Trophoblast cell (in vitro differentiated cells and primary cell): ENCODE results near the gene EARS2.
A peak's percentile ranks its signal among the peaks of the same experiment; 100 is the strongest.
"Not testable (repeated sequence)": the region's sequence is repeated elsewhere in the genome, so short reads cannot be mapped to it uniquely, and the experiment has no call there.

ENCODE experiments used
- DNase-seq, 2 donors: peaks; one replicate each; pipeline ENCODE4 v3.0.0-alpha.2; 2016
- H2AFZ ChIP-seq: 2 replicates; pipeline ENCODE4 v1.6.1; 2013; ENCODE audit warnings: low read length, moderate library complexity, mild to moderate bottlenecking; ENCODE audit not compliant: insufficient read depth, poor library complexity
- H2AK5ac ChIP-seq: 2 replicates; pipeline ENCODE4 v1.6.1; 2013; ENCODE audit warnings: mild to moderate bottlenecking, low read length
- H2BK120ac ChIP-seq: 2 replicates; pipeline ENCODE4 v1.6.1; 2013; ENCODE audit warnings: low read length, mild to moderate bottlenecking, moderate library complexity; ENCODE audit not compliant: insufficient read depth, poor library complexity
- H2BK12ac ChIP-seq: 2 replicates; pipeline ENCODE4 v1.6.1; 2013; ENCODE audit warnings: mild to moderate bottlenecking, low read length, moderate library complexity
- H2BK5ac ChIP-seq: 2 replicates; pipeline ENCODE4 v1.6.1; 2013; ENCODE audit warnings: low read length, low read depth, moderate library complexity, mild to moderate bottlenecking; ENCODE audit not compliant: poor library complexity
- H3K14ac ChIP-seq: 2 replicates; pipeline ENCODE4 v1.6.1; 2013; ENCODE audit warnings: mild to moderate bottlenecking, low read length
- H3K18ac ChIP-seq: 2 replicates; pipeline ENCODE4 v1.6.1; 2013; ENCODE audit warnings: mild to moderate bottlenecking, low read length
- H3K23ac ChIP-seq: 2 replicates; pipeline ENCODE4 v1.6.1; 2013; ENCODE audit warnings: low read length
- H3K27ac ChIP-seq: 2 replicates; pipeline ENCODE4 v1.5.1; 2013; ENCODE audit warnings: low read depth, mild to moderate bottlenecking, inconsistent platforms, low read length, moderate library complexity
- H3K27me3 ChIP-seq: 2 replicates; pipeline ENCODE4 v1.6.1; 2013; ENCODE audit warnings: inconsistent platforms, mild to moderate bottlenecking, low read length, moderate library complexity; ENCODE audit not compliant: insufficient read depth
- H3K36me3 ChIP-seq, 2 experiments: 1 replicate in 1 of 2; 2 replicates in 1 of 2; pipeline ENCODE4 v1.6.1; 2013; ENCODE audit warnings: low read length in 2 of 2, mild to moderate bottlenecking in 2 of 2, moderate library complexity in 1 of 2; ENCODE audit not compliant: insufficient read depth in 2 of 2, control insufficient read depth in 1 of 2
- H3K4ac ChIP-seq: 2 replicates; pipeline ENCODE4 v1.6.1; 2013; ENCODE audit warnings: low read depth, mild to moderate bottlenecking, low read length, moderate library complexity
- H3K4me1 ChIP-seq, 2 experiments: 1 replicate in 1 of 2; 2 replicates in 1 of 2; pipeline ENCODE4 v1.6.1; 2013; ENCODE audit warnings: low read length in 2 of 2, mild to moderate bottlenecking in 2 of 2, moderate library complexity in 1 of 2; ENCODE audit not compliant: insufficient read depth in 2 of 2, control insufficient read depth in 1 of 2
- H3K4me2 ChIP-seq: 2 replicates; pipeline ENCODE4 v1.6.1; 2013; ENCODE audit warnings: inconsistent platforms, mild to moderate bottlenecking, low read length, moderate library complexity
- H3K4me3 ChIP-seq: 2 replicates; pipeline ENCODE4 v1.5.1; 2013; ENCODE audit warnings: mild to moderate bottlenecking, low read depth, low read length, inconsistent platforms
- H3K79me1 ChIP-seq: one replicate; pipeline ENCODE4 v1.6.1; 2013; ENCODE audit warnings: low read length
- H3K79me2 ChIP-seq: 2 replicates; pipeline ENCODE4 v1.6.1; 2013; ENCODE audit warnings: low read length, mild to moderate bottlenecking; ENCODE audit not compliant: control insufficient read depth, insufficient read depth, poor library complexity
- H3K9ac ChIP-seq: 2 replicates; pipeline ENCODE4 v1.6.1; 2013; ENCODE audit warnings: mild to moderate bottlenecking, low read length
- H3K9me3 ChIP-seq: 2 replicates; pipeline ENCODE4 v1.6.1; 2013; ENCODE audit warnings: low read depth, mild to moderate bottlenecking, control low read depth, inconsistent platforms, low read length; ENCODE audit not compliant: insufficient read depth
- H4K12ac ChIP-seq: 2 replicates; pipeline ENCODE4 v1.6.1; 2013; ENCODE audit warnings: low read depth, mild to moderate bottlenecking, low read length, moderate library complexity
- H4K8ac ChIP-seq: 2 replicates; pipeline ENCODE4 v1.6.1; 2013; ENCODE audit warnings: low read depth, mild to moderate bottlenecking, low read length, moderate library complexity
- H4K91ac ChIP-seq: one replicate; pipeline ENCODE4 v1.6.1; 2013; ENCODE audit warnings: low read depth, mild to moderate bottlenecking, low read length, moderate library complexity
- WGBS: extraction: QIAGEN DNeasy Blood & Tissue Kit; methylation state at CpG from one replicate; pipeline ENCODE4 v1.1.7; 2013; ENCODE audit warnings: missing lambda C conversion rate; ENCODE audit not compliant: insufficient read length, insufficient coverage; ENCODE audit errors: extremely low coverage; 5-methylcytosine and 5-hydroxymethylcytosine counted together

The EARS2 gene

GRCh38 chr16:23512168-23512695 lies 44.9 kb downstream of the EARS2 start:
- H2AFZ ChIP-seq: no peak overlapping the region
- H3K27ac ChIP-seq: no peak overlapping the region
- H3K27me3 ChIP-seq: no peaks in the 10 kb centered on the region
- peak; percentile 82 to 93 for DNase-seq
- no peak overlapping the region for H3K4me3 ChIP-seq
- peaks cover 14% of the 10 kb centered on the region for H3K79me2 ChIP-seq
- peaks cover 9 to 16% of the 10 kb centered on the region in 2 experiments for H3K4me1 ChIP-seq
- H2BK12ac ChIP-seq: no peak overlapping the region
- no peak overlapping the region for H3K18ac ChIP-seq
- H2BK120ac ChIP-seq: no peak overlapping the region
- H2AK5ac ChIP-seq: no peak overlapping the region
- H4K91ac ChIP-seq: no peak overlapping the region
- no peak overlapping the region for H3K14ac ChIP-seq
- no peak overlapping the region for H2BK5ac ChIP-seq
- no peak overlapping the region for H4K12ac ChIP-seq
- WGBS: no CpG with 5 or more reads among the region's 4 CpGs
- H3K23ac ChIP-seq: no peak overlapping the region
- no peak overlapping the region for H3K9ac ChIP-seq
- no peak overlapping the region for H3K4ac ChIP-seq
- no peaks in the 10 kb centered on the region for H3K9me3 ChIP-seq
- H3K4me2 ChIP-seq: no peak overlapping the region
- H4K8ac ChIP-seq: no peak overlapping the region
- H3K36me3 ChIP-seq: no peaks in the 10 kb centered on the region
- H3K79me1 ChIP-seq: peaks cover 8% of the 10 kb centered on the region

DNA sequence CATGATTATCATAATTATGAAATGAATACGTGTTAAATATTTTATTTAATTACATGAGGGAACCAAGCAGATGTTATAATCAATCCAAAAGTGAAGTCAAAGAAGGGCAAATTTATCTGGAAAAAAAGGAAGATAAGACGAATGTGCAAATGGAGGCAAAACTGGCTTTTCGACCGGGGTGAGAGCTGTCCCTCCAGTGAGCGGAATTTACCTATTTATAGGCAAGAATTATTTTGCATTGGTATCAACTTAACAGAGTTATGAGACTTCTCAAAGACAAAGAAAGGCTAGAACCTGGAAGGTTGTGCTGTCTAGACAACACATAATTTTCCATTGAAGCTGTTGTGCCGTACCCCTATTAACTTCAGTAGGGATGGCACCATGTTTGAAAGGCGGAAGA lies 45.4 kb downstream of the EARS2 start:
- H2AFZ ChIP-seq: no peak overlapping the region
- H3K4me1 ChIP-seq: peaks cover 9 to 17% of the 10 kb centered on the region in 2 experiments
- H3K9me3 ChIP-seq: no peaks in the 10 kb centered on the region
- no peak overlapping the region for H3K4me3 ChIP-seq
- no peak overlapping the region for H3K9ac ChIP-seq
- H3K4ac ChIP-seq: no peak overlapping the region
- H3K14ac ChIP-seq: no peak overlapping the region
- H3K4me2 ChIP-seq: no peak overlapping the region
- H3K79me2 ChIP-seq: peaks cover 14% of the 10 kb centered on the region
- DNase-seq: peak; percentile 30 to 65
- H2AK5ac ChIP-seq: no peak overlapping the region
- H4K12ac ChIP-seq: no peak overlapping the region
- no peak overlapping the region for H4K8ac ChIP-seq
- WGBS: no CpG with 5 or more reads among the region's 7 CpGs
- no peak overlapping the region for H3K18ac ChIP-seq
- H3K79me1 ChIP-seq: peaks cover 8% of the 10 kb centered on the region
- H3K23ac ChIP-seq: no peak overlapping the region
- no peak overlapping the region for H2BK12ac ChIP-seq
- H2BK5ac ChIP-seq: no peak overlapping the region
- H3K27ac ChIP-seq: no peak overlapping the region
- H3K36me3 ChIP-seq: no peaks in the 10 kb centered on the region
- no peaks in the 10 kb centered on the region for H3K27me3 ChIP-seq
- H2BK120ac ChIP-seq: no peak overlapping the region
- H4K91ac ChIP-seq: no peak overlapping the region

GRCh38 chr16:23510915-23511270 lies 46.3 kb downstream of the EARS2 start:
- not testable (repeated sequence) for H3K18ac ChIP-seq, H3K79me1 ChIP-seq, H3K4me3 ChIP-seq, H3K9me3 ChIP-seq, H3K23ac ChIP-seq, H3K36me3 ChIP-seq, DNase-seq, H3K27ac ChIP-seq, H2BK120ac ChIP-seq, H4K91ac ChIP-seq, H2BK5ac ChIP-seq, H3K9ac ChIP-seq, H2AK5ac ChIP-seq, H2BK12ac ChIP-seq, H3K27me3 ChIP-seq, H3K4ac ChIP-seq
- peak overlapping the region; percentile 43 for H2AFZ ChIP-seq
- H4K12ac ChIP-seq: peak overlapping the region; percentile 1
- peak overlapping the region; percentile 72 for H3K4me2 ChIP-seq
- H4K8ac ChIP-seq: peak overlapping the region; percentile 61
- WGBS: no CpG with 5 or more reads among the region's 10 CpGs
- H3K4me1 ChIP-seq: peaks cover 9 to 25% of the 10 kb centered on the region in 2 experiments
- peaks cover 14% of the 10 kb centered on the region for H3K79me2 ChIP-seq
- H3K14ac ChIP-seq: peak overlapping the region; percentile 20

GRCh38 chr16:23510164-23510914 lies 46.8 kb downstream of the EARS2 start, which contains the start of gene GGA2:
Gene GGA2 (minus strand): TSS chr16:23510494. CDS start chr16:23510411, 83 bp downstream.
- Histone ChIP-seq H3K79me2 (peaks cover 14% of the 10 kb centered on the region), H2BK12ac (peak within 1 kb of the TSS; percentile 14), H4K12ac (peak within 1 kb of the TSS; percentile 91), H3K9ac (peak within 1 kb of the TSS; percentile 88), H3K23ac (no peak within 1 kb of the TSS), H3K27ac (peak within 1 kb of the TSS; percentile 68), H3K4ac (peak within 1 kb of the TSS; percentile 93), H3K18ac (peak within 1 kb of the TSS; percentile 93), H3K79me1 (peaks cover 8% of the 10 kb centered on the region), H3K14ac (peak within 1 kb of the TSS; percentile 90), H3K36me3 (no peaks in the 10 kb centered on the region), H3K27me3 (no peaks in the 10 kb centered on the region), H3K4me1 (peaks cover 9 to 25% of the 10 kb centered on the region in 2 experiments), H4K8ac (peak within 1 kb of the TSS; percentile 85), H2AFZ (peak within 1 kb of the TSS; percentile 82), H2AK5ac (no peak within 1 kb of the TSS), H2BK5ac (peak within 1 kb of the TSS; percentile 88), H4K91ac (peak within 1 kb of the TSS; percentile 76), H3K9me3 (no peaks in the 10 kb centered on the region), H3K4me3 (peak within 1 kb of the TSS; percentile 89), H3K4me2 (peak within 1 kb of the TSS; percentile 72), H2BK120ac (peak within 1 kb of the TSS; percentile 85)
- WGBS: no CpG with 5 or more reads among the region's 71 CpGs
- DNase-seq: peak; percentile 78 to 81
